Stimulated activated CD4-positive, alpha-beta T cell treated with anti-CD3 and anti-CD28 coated beads, Interleukin-4, amount 100 ng/mL, for 24 hours (primary cell): ENCODE results near the gene CAPN1.
A peak's percentile ranks its signal among the peaks of the same experiment; 100 is the strongest.
"Not testable (repeated sequence)": the region's sequence is repeated elsewhere in the genome, so short reads cannot be mapped to it uniquely, and the experiment has no call there.

Experiments
- DNase-seq: peaks from one replicate; pipeline ENCODE4 v3.0.0-alpha.2; 2020

CAPN1 gene

GRCh38 chr11:65181569-65182257 lies at the start of gene CAPN1:
Gene CAPN1 (plus strand): TSS chr11:65181928. CDS start chr11:65182702, 774 bp downstream.
- DNase-seq = peak; percentile 83

GRCh38 chr11:65132238-65132987 lies 49.3 kb upstream of the CAPN1 start:
- no peak for DNase-seq

- DNase-seq = peak; percentile 61
Measured at GRCh38 chr11:65132988-65133700, 48.6 kb upstream of the CAPN1 start.

GRCh38 chr11:65133724-65134123 lies 48.0 kb upstream of the CAPN1 start:
- no peak for DNase-seq

- peak; percentile 94 for DNase-seq
Measured at GRCh38 chr11:65134240-65134951, 47.3 kb upstream of the CAPN1 start, which contains the start of gene SYVN1. Gene SYVN1 (minus strand): TSS chr11:65134519. CDS start chr11:65133601, 918 bp downstream.

- peak; percentile 87 for DNase-seq
Measured at GRCh38 chr11:65134952-65135632, 46.6 kb upstream of the CAPN1 start.

GRCh38 chr11:65135633-65136145 lies 46.0 kb upstream of the CAPN1 start:
- DNase-seq = no peak

GRCh38 chr11:65136515-65137096 lies 45.1 kb upstream of the CAPN1 start:
- DNase-seq = no peak

GRCh38 chr11:65141896-65142494 lies 39.7 kb upstream of the CAPN1 start:
- DNase-seq = no peak

GRCh38 chr11:65147352-65148075 lies 34.2 kb upstream of the CAPN1 start:
- no peak for DNase-seq

GRCh38 chr11:65148657-65149056 lies 33.1 kb upstream of the CAPN1 start:
- DNase-seq = no peak

GRCh38 chr11:65150131-65150508 lies 31.6 kb upstream of the CAPN1 start:
- DNase-seq = not testable (repeated sequence)

- no peak for DNase-seq
Measured at GRCh38 chr11:65150509-65151299, 31.0 kb upstream of the CAPN1 start.

GRCh38 chr11:65151331-65151899 lies 30.3 kb upstream of the CAPN1 start:
- DNase-seq = no peak

GRCh38 chr11:65152122-65152521 lies 29.6 kb upstream of the CAPN1 start:
- no peak for DNase-seq

GRCh38 chr11:65156256-65156655 lies 25.5 kb upstream of the CAPN1 start:
- DNase-seq = no peak

- DNase-seq = no peak
Measured at GRCh38 chr11:65156926-65157325, 24.8 kb upstream of the CAPN1 start.

- no peak for DNase-seq
Measured at GRCh38 chr11:65157336-65157735, 24.4 kb upstream of the CAPN1 start.

GRCh38 chr11:65159012-65159411 lies 22.7 kb upstream of the CAPN1 start:
- DNase-seq = no peak
